HCT116 (cell line): Measurements from ENCODE around the gene CCDC107. TPM values are rescaled to one million over a fixed set of nuclear protein-coding genes. Genes with fewer than 3 reads are reported as not detected.

Experiments used
- ATAC-seq: fragments of 200-7000 bp; cut with Tn5 transposase; 2 replicates; pipeline ENCODE4 v1.9.1; 2020; ENCODE audit warnings: mild to moderate bottlenecking, moderate library complexity
- BruUV-seq: library from RNA; stranded (reverse); fragments of 400-500 nt; replicated peaks from 2 replicates; lab custom pipeline; 2021; lab: Mats Ljungman, UMichigan
- CTCF ChIA-PET: fragments of 300-600 bp; sonication (Branson Sonifier 250); formaldehyde crosslinking; loops from one replicate; lab custom pipeline; 2021; ENCODE audit warnings: antibody characterized with exemption; lab: Charles Lee
- POLR2A ChIA-PET: fragments of 300-600, 350-600 bp; sonication (Branson Sonifier 250); formaldehyde crosslinking; loops from one replicate; lab custom pipeline; 2021; ENCODE audit warnings: antibody characterized with exemption; lab: Charles Lee
- RAD21 ChIA-PET, 2 experiments: fragments of 300-600 bp; sonication (Branson Sonifier 250); formaldehyde crosslinking; loops; one replicate each; lab custom pipeline; 2023; ENCODE audit warnings: low total read pairs in 2 of 2; ENCODE audit not compliant: uncharacterized antibody in 2 of 2, unreplicated experiment in 2 of 2, low non-redundant PET in 1 of 2; lab: Charles Lee
- DNase-seq: peaks from one replicate; pipeline ENCODE4 v3.0.0-alpha.2; 2010; ENCODE audit warnings: low read depth, low spot score
- H2AFZ ChIP-seq: fragments of 200-600 bp; shearing (Covaris generic), sonication (generic); 2 replicates; pipeline ENCODE4 v1.6.1; 2017; ENCODE audit warnings: low read depth, mixed run types, mixed read lengths, antibody characterized with exemption, low read length; ENCODE audit not compliant: poor library complexity, severe bottlenecking
- H3K27ac ChIP-seq: 2 replicates; pipeline ENCODE4 v1.5.1; 2012; ENCODE audit warnings: low read depth, low read length
- H3K27me3 ChIP-seq: fragments of 200-600 bp; sonication (generic); 2 replicates; pipeline ENCODE4 v1.6.1; 2016; ENCODE audit warnings: mixed run types, low read length, mixed read lengths; ENCODE audit not compliant: insufficient read depth
- H3K36me3 ChIP-seq, 2 experiments: fragments of 200-500 bp in 1 of 2; fragments of 200-600 bp in 1 of 2; sonication (Bioruptor generic) in 1 of 2; sonication (generic) in 1 of 2; 2 replicates each; pipeline versions ENCODE4 v1.5.1 to v1.6.1; 2014 to 2016; ENCODE audit warnings: low read length in 2 of 2, inconsistent platforms in 1 of 2, mixed read lengths in 1 of 2, mixed run types in 1 of 2; ENCODE audit not compliant: insufficient read depth in 2 of 2, control insufficient read depth in 1 of 2
- H3K4me1 ChIP-seq, 2 experiments: fragments of 200-600 bp in 1 of 2; sonication (generic) in 1 of 2; 2 replicates each; pipeline versions ENCODE4 v1.5.1 to v1.6.1; 2012 to 2017; ENCODE audit warnings: low read length in 2 of 2, inconsistent platforms in 1 of 2, mild to moderate bottlenecking in 1 of 2, mixed read lengths in 1 of 2, mixed run types in 1 of 2, moderate library complexity in 1 of 2; ENCODE audit not compliant: insufficient read depth in 2 of 2, control insufficient read depth in 1 of 2
- H3K4me2 ChIP-seq: fragments of 200-600 bp; sonication (generic); 2 replicates; pipeline ENCODE4 v1.6.1; 2017; ENCODE audit warnings: mixed run types, low read length, mixed read lengths
- H3K4me3 ChIP-seq, 2 experiments: fragments of 200-600 bp in 1 of 2; sonication (generic) in 1 of 2; replicated peaks in 1 of 2; 2 replicates each; pipeline ENCODE4 v1.5.1; 2011 to 2016; ENCODE audit warnings: low read length in 2 of 2, control low read depth in 1 of 2, low read depth in 1 of 2, mild to moderate bottlenecking in 1 of 2, mixed read lengths in 1 of 2, mixed run types in 1 of 2
- H3K79me2 ChIP-seq: fragments of 200-600 bp; sonication (generic); 2 replicates; pipeline ENCODE4 v1.6.1; 2017; ENCODE audit warnings: mild to moderate bottlenecking, mixed run types, low read length, moderate library complexity, mixed read lengths; ENCODE audit not compliant: insufficient read depth
- H3K9ac ChIP-seq: fragments of 200-600 bp; sonication (generic); 2 replicates; pipeline ENCODE4 v1.6.1; 2016; ENCODE audit warnings: low read length, mixed read lengths
- H3K9me2 ChIP-seq: fragments of 200-600 bp; sonication (generic), shearing (Covaris generic); 2 replicates; pipeline ENCODE4 v1.6.1; 2017; ENCODE audit warnings: mixed run types, mild to moderate bottlenecking, moderate library complexity; ENCODE audit not compliant: insufficient read depth
- H3K9me3 ChIP-seq, 2 experiments: fragments of 200-500 bp in 1 of 2; fragments of 200-600 bp in 1 of 2; sonication (Bioruptor generic) in 1 of 2; sonication (generic) in 1 of 2; 2 replicates each; pipeline ENCODE4 v1.6.1; 2014 to 2017; ENCODE audit warnings: low read length in 2 of 2, mixed read lengths in 2 of 2, inconsistent platforms in 1 of 2, low read depth in 1 of 2, mild to moderate bottlenecking in 1 of 2, mixed run types in 1 of 2, moderate library complexity in 1 of 2; ENCODE audit not compliant: control insufficient read depth in 1 of 2, insufficient read depth in 1 of 2
- H4K20me1 ChIP-seq: fragments of 200-600 bp; sonication (generic), shearing (Covaris generic); 2 replicates; pipeline ENCODE4 v1.6.1; 2017; ENCODE audit warnings: mixed run types, mild to moderate bottlenecking, moderate library complexity; ENCODE audit not compliant: insufficient read depth
- CBX3 ChIP-seq: IDR thresholded peaks from 2 replicates; pipeline ENCODE4 v1.6.1; 2012; ENCODE audit warnings: low read depth
- CEBPB ChIP-seq: IDR thresholded peaks from 2 replicates; pipeline ENCODE4 v1.6.1; 2012; ENCODE audit warnings: low read depth
- CTCF ChIP-seq, 3 experiments: fragments of 200-600 bp in 1 of 3; sonication (generic) in 1 of 3; IDR thresholded peaks in 2 of 3; conservative IDR thresholded peaks in 1 of 3; 2 replicates each; pipeline ENCODE4 v1.5.1; 2012 to 2017; ENCODE audit warnings: low read depth in 2 of 3, low read length in 2 of 3, antibody characterized with exemption in 1 of 3, borderline replicate concordance in 1 of 3, control low read depth in 1 of 3, mild to moderate bottlenecking in 1 of 3, mixed read lengths in 1 of 3, mixed run types in 1 of 3, moderate library complexity in 1 of 3; ENCODE audit not compliant: insufficient read depth in 1 of 3
- EGR1 ChIP-seq: IDR thresholded peaks from 2 replicates; pipeline ENCODE4 v1.6.1; 2012; ENCODE audit warnings: low read depth
- ELF1 ChIP-seq: IDR thresholded peaks from 2 replicates; pipeline ENCODE4 v1.6.1; 2012; ENCODE audit warnings: low read depth, borderline replicate concordance
- EZH2 ChIP-seq: fragments of 200-600 bp; sonication (generic); IDR thresholded peaks from 2 replicates; pipeline ENCODE4 v1.6.1; 2017; ENCODE audit warnings: antibody characterized with exemption, mixed run types
- EZH2phosphoT487 ChIP-seq: fragments of 200-600 bp; IDR thresholded peaks from 2 replicates; pipeline ENCODE4 v1.6.1; 2018; ENCODE audit warnings: antibody characterized with exemption, borderline replicate concordance
- POLR2A ChIP-seq: IDR thresholded peaks from 2 replicates; pipeline ENCODE4 v1.7.0; 2011; ENCODE audit warnings: borderline replicate concordance; ENCODE audit not compliant: insufficient read depth, insufficient read length; ENCODE audit errors: extremely low read depth
- SIN3A ChIP-seq: IDR thresholded peaks from 2 replicates; pipeline ENCODE4 v1.6.1; 2012; ENCODE audit warnings: low read depth
- SRF ChIP-seq: IDR thresholded peaks from 2 replicates; pipeline ENCODE4 v1.6.1; 2012; ENCODE audit warnings: low read depth
- TCF7L2 ChIP-seq: IDR thresholded peaks from 2 replicates; pipeline ENCODE4 v1.7.0; 2011; ENCODE audit warnings: borderline replicate concordance, inconsistent platforms; ENCODE audit not compliant: insufficient read depth, insufficient read length; ENCODE audit errors: extremely low read depth
- YY1 ChIP-seq: IDR thresholded peaks from 2 replicates; pipeline ENCODE4 v1.6.1; 2011; ENCODE audit warnings: low read length, low read depth, moderate library complexity, mild to moderate bottlenecking; ENCODE audit not compliant: insufficient replicate concordance; ENCODE audit errors: extremely low read depth
- ZFX ChIP-seq: fragments of 450-650 bp; IDR thresholded peaks from 2 replicates; pipeline ENCODE4 v1.6.1; 2017
- ZNF274 ChIP-seq: fragments of 200-500 bp; sonication (Bioruptor generic); IDR thresholded peaks from 2 replicates; pipeline ENCODE4 v1.6.1; 2014; ENCODE audit warnings: mild to moderate bottlenecking, low read depth, low read length, inconsistent platforms
- intact Hi-C: fragments of 100-400 bp; cut with micrococcal nuclease; formaldehyde crosslinking; loops from 2 replicates; pipeline ENCODE4 v1.10.0; 2022
- total RNA-seq: library from RNA; stranded (reverse); gene quantifications from one replicate; pipeline ENCODE4 v1.2.1, GENCODE V29; 2021; ENCODE audit not compliant: unreplicated experiment
- TF ChIP-seq, protein P1 (sequence below): IDR thresholded peaks from 2 replicates; pipeline ENCODE4 v1.6.1; 2012; ENCODE audit warnings: low read depth
- TF ChIP-seq, protein P2 (sequence below): IDR thresholded peaks from 2 replicates; pipeline ENCODE4 v1.6.1; 2011; ENCODE audit warnings: mild to moderate bottlenecking, low read length, moderate library complexity; ENCODE audit not compliant: insufficient replicate concordance; ENCODE audit errors: extremely low read depth
- TF ChIP-seq, protein P3 (sequence below): IDR thresholded peaks from 2 replicates; pipeline ENCODE4 v1.6.1; 2012
- TF ChIP-seq, protein P4 (sequence below): IDR thresholded peaks from 2 replicates; pipeline ENCODE4 v1.6.1; 2012

Gene CCDC107
- total RNA-seq, 1 experiment from 2014 or later: 11.1 TPM

GRCh38 chr9:35628389-35628991 lies 29.6 kb upstream of the CCDC107 start:
- Histone ChIP-seq H3K4me2 (no peak overlapping the region), H3K4me1 (peaks cover 0 to 5% of the 10 kb centered on the region in 2 experiments; a peak in 1 of 4 replicates), H4K20me1 (no peaks in the 10 kb centered on the region), H3K79me2 (no peaks in the 10 kb centered on the region), H2AFZ (no peak overlapping the region), H3K36me3 (no peaks in the 10 kb centered on the region), H3K4me3 (no peak overlapping the region), H3K9me3 (no peaks in the 10 kb centered on the region), H3K27ac (no peak overlapping the region), H3K27me3 (no peaks in the 10 kb centered on the region), H3K9ac (no peak overlapping the region), H3K9me2 (no peaks in the 10 kb centered on the region)
- intact Hi-C loops: no loop called here
- no TSS peak for BruUV-seq
- ChIA-PET CTCF (interaction anchor here (0.8 to 2.1 kb wide), 2 partner anchors 17 to 128 kb away, joined by 4 to 12 read pairs; no protein-coding TSS in a partner anchor), POLR2A (no interaction called here), RAD21 (no interaction called here)
- DNase-seq (no peak), ATAC-seq (no peak)
- TF ChIP-seq TCF7L2 (no peak), ZNF274 (no peak), SIN3A (no peak), EZH2 (no peak), CBX3 (no peak), EZH2phosphoT487 (no peak), SRF (no peak), POLR2A (no peak), YY1 (no peak), CTCF (IDR thresholded peaks at IDR 0.05 in 2 of 3, conservative IDR thresholded peaks at IDR 0.05 in 1 of 3; ENCODE audit: borderline replicate concordance in 1 of 3, insufficient read depth in 1 of 3, low read depth in 2 of 3, low read length in 2 of 3) (no peak), EGR1 (no peak), ZFX (no peak), ELF1 (no peak), CEBPB (no peak)
- TF ChIP-seq, protein P1, sequence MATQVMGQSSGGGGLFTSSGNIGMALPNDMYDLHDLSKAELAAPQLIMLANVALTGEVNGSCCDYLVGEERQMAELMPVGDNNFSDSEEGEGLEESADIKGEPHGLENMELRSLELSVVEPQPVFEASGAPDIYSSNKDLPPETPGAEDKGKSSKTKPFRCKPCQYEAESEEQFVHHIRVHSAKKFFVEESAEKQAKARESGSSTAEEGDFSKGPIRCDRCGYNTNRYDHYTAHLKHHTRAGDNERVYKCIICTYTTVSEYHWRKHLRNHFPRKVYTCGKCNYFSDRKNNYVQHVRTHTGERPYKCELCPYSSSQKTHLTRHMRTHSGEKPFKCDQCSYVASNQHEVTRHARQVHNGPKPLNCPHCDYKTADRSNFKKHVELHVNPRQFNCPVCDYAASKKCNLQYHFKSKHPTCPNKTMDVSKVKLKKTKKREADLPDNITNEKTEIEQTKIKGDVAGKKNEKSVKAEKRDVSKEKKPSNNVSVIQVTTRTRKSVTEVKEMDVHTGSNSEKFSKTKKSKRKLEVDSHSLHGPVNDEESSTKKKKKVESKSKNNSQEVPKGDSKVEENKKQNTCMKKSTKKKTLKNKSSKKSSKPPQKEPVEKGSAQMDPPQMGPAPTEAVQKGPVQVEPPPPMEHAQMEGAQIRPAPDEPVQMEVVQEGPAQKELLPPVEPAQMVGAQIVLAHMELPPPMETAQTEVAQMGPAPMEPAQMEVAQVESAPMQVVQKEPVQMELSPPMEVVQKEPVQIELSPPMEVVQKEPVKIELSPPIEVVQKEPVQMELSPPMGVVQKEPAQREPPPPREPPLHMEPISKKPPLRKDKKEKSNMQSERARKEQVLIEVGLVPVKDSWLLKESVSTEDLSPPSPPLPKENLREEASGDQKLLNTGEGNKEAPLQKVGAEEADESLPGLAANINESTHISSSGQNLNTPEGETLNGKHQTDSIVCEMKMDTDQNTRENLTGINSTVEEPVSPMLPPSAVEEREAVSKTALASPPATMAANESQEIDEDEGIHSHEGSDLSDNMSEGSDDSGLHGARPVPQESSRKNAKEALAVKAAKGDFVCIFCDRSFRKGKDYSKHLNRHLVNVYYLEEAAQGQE: no peak
- TF ChIP-seq, protein P2, sequence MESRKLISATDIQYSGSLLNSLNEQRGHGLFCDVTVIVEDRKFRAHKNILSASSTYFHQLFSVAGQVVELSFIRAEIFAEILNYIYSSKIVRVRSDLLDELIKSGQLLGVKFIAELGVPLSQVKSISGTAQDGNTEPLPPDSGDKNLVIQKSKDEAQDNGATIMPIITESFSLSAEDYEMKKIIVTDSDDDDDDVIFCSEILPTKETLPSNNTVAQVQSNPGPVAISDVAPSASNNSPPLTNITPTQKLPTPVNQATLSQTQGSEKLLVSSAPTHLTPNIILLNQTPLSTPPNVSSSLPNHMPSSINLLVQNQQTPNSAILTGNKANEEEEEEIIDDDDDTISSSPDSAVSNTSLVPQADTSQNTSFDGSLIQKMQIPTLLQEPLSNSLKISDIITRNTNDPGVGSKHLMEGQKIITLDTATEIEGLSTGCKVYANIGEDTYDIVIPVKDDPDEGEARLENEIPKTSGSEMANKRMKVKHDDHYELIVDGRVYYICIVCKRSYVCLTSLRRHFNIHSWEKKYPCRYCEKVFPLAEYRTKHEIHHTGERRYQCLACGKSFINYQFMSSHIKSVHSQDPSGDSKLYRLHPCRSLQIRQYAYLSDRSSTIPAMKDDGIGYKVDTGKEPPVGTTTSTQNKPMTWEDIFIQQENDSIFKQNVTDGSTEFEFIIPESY: no peak
- TF ChIP-seq, protein P3, sequence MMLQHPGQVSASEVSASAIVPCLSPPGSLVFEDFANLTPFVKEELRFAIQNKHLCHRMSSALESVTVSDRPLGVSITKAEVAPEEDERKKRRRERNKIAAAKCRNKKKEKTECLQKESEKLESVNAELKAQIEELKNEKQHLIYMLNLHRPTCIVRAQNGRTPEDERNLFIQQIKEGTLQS: no peak
- TF ChIP-seq, protein P4, sequence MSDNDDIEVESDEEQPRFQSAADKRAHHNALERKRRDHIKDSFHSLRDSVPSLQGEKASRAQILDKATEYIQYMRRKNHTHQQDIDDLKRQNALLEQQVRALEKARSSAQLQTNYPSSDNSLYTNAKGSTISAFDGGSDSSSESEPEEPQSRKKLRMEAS: no peak
